Measurements from ENCODE around the gene SPDYE4.

SPDYE4 gene

GRCh38 chr17:8712698-8713097 lies 45.6 kb downstream of the SPDYE4 start:
- DNase-seq (ENCODE audit: low read depth in 3 of 3): no peak

DNA sequence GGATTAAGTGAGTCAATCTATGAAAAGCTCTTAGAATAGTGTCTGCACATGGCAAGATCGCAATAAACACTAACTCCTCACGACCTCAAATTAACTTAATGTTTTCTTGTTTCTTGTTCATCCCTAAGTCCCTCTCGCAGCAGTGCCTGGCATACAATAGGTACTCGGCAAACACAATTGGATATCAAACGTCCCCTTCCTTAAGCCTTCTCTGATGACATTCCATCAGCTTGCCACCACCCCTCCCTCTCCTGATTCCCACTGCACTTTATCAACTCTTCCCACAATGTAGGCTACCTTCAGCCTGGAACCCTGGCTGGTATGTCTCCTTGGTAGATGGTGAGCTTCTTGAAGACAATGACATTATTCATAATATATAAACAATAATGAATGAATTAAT lies 47.1 kb downstream of the SPDYE4 start:
- DNase-seq (ENCODE audit: low read depth in 3 of 3): no peak

- DNase-seq (ENCODE audit: low read depth in 3 of 3): no peak
Observed at GRCh38 chr17:8710813-8711212, 47.5 kb downstream of the SPDYE4 start.

DNA sequence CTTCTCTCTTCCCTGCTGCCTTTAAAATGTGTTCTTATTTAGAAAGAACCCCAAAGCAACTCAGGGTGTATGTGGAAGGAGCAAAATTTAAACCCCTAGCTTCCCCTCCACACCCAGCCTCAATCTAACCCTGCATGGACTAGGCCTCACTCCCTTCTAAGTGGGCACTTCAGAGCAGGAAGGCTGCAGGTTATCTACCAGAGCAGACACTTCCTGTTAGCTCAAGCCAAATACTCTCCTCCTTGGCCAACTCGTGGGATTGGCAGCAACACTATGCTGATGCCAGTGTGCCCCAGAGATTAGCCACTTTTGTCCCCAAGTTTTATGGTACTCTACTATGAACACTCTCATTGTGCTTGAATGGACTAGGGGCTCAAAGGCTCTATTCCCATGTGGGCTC lies 49.3 kb downstream of the SPDYE4 start:
- no peak for DNase-seq (ENCODE audit: low read depth in 3 of 3)

GRCh38 chr17:8708025-8708461 lies 50.3 kb downstream of the SPDYE4 start:
- no peak for DNase-seq (ENCODE audit: low read depth in 3 of 3)

DNA sequence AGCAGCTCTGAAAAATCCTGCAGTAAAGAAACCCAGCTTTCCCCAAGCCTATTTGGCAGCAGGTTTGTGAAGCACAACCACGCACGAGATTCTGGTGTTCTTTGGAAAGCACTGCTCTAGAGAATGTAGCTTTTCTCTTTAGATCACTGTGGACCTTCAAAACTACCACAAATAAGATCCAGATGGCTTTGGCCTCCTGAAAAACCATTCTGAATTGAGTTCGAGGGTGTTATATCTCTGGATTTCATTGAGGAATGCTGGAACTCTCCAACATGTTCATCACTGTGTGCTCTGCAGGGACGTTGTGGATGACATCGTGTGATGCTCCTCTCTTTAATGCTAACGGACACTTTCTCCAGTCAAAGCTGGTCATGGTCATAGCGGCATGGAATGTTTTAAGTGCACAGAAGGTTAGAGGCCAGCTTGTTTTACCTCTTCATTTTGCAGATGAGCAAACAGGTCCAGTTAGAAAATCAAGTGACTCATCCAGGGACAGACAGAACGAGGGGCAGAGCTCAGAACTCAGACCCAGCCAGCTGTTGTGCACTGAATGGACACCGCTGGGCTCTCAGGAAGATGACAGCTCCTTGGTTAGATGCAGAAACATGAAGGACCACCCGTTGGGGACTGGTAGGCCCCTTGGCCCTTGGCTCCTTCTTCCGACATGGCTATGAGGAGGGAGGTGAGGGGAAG lies 50.9 kb downstream of the SPDYE4 start:
- no peak for DNase-seq (ENCODE audit: low read depth in 3 of 3)

GRCh38 chr17:8706431-8706830 lies 51.9 kb downstream of the SPDYE4 start:
- no peak for DNase-seq (ENCODE audit: low read depth in 3 of 3)

DNA sequence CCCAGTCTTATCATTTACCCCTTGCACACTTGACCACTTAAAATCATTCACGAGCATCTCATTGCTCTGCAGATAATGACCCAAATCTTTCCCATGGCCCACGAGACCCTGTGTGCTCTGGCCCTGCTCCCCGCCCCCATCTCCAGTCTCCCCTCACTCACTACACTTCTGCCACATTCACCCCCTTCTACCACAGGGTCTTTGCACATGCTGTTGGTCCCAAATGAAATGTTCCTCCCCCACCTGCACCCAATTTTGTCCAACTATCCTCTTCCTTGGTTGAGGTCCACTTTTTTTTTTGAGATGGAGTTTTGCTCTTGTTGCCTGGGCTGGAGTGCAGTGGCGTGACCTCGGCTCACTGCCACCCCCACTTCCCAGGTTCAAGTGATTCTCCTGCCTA lies 52.9 kb downstream of the SPDYE4 start:
- DNase-seq (ENCODE audit: low read depth in 3 of 3): no peak

DNA sequence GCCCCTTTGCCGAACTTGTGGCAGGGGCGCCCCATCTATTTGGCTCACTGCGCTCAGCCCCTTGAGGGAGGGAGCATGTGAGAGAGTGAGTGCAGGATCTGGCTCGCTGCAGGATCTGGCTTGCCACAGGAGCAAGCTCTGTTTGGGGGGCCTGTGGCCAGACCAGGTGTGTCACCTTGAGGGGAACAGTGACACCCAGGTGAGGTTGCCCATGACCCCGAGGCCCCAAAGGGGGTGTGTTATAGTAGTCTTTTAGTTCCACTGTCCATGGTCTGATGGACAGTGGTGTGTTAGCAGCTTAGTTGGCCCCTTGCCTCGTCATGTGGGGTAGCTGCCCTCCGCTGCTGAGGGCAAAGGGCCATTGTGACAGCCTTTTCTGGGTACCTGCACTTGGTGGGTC lies 55.3 kb downstream of the SPDYE4 start:
- no peak for DNase-seq (ENCODE audit: low read depth in 3 of 3)

GRCh38 chr17:8701754-8702153 lies 56.6 kb downstream of the SPDYE4 start:
- no peak for DNase-seq (ENCODE audit: low read depth in 3 of 3)

DNA sequence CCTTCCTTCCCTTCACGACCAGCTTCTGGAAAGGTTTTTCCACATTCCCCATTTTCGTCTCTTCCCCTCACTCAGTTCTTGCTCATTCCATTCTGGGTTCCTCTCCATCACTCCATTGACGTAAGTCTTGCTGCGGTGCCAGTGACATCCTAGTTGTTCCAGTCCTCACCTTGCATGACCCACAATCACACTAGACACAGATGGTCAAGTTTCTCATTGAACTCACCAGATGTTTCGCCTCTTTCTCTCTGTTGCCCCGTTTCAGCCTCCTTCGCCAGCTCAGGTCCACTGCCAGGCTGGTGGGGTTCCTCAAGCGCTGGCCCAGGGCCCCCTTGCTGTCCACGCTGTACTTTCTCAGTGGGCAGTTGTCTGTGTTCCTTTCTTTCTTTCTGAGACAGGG lies 57.1 kb downstream of the SPDYE4 start:
- DNase-seq (ENCODE audit: low read depth in 3 of 3): no peak

Data from stimulated activated CD4-positive, alpha-beta T cell treated with anti-CD3 and anti-CD28 coated beads, TNF-alpha, amount 100 ng/mL, for 4 hours (primary cell).